CD14-positive monocyte (primary cell): Measurements from ENCODE around the gene CCNO. TPM values are rescaled to one million over a fixed set of nuclear protein-coding genes. Genes with fewer than 3 reads are reported as not detected.
A peak's percentile ranks its signal among the peaks of the same experiment; 100 is the strongest.

Source experiments
- DNase-seq, 3 donors: peaks; one replicate each; pipeline ENCODE4 v3.0.0-alpha.2; 2011 to 2022
- H2AFZ ChIP-seq: 2 replicates; pipeline ENCODE4 v1.6.0; 2012; ENCODE audit warnings: mild to moderate bottlenecking, low read depth, low read length, inconsistent platforms; ENCODE audit not compliant: insufficient read depth, poor library complexity, severe bottlenecking
- H3K27ac ChIP-seq, 2 donors: 1 replicate in 1 of 2; 2 replicates in 1 of 2; pipeline ENCODE4 v1.5.1; 2012 to 2013; ENCODE audit warnings: low read length in 2 of 2, control low read depth in 1 of 2, inconsistent platforms in 1 of 2, low read depth in 1 of 2, mild to moderate bottlenecking in 1 of 2
- H3K27me3 ChIP-seq, 2 donors: one replicate each; pipeline versions ENCODE4 v1.6.0 to v1.6.1; 2011 to 2013; ENCODE audit warnings: low read length in 2 of 2; ENCODE audit not compliant: control insufficient read depth in 2 of 2, insufficient read depth in 2 of 2
- H3K36me3 ChIP-seq, 2 donors: replicated peaks in 1 of 2; 1 replicate in 1 of 2; 2 replicates in 1 of 2; pipeline versions ENCODE4 v1.5.1 to v1.6.1; 2012 to 2013; ENCODE audit warnings: low read length in 2 of 2, control low read depth in 1 of 2, inconsistent platforms in 1 of 2, mild to moderate bottlenecking in 1 of 2; ENCODE audit not compliant: insufficient read depth in 2 of 2, control insufficient read depth in 1 of 2
- H3K4me1 ChIP-seq, 2 donors: 1 replicate in 1 of 2; 2 replicates in 1 of 2; pipeline versions ENCODE4 v1.5.1 to v1.6.1; 2012 to 2013; ENCODE audit warnings: low read length in 2 of 2, control low read depth in 1 of 2, inconsistent platforms in 1 of 2, mild to moderate bottlenecking in 1 of 2, moderate library complexity in 1 of 2; ENCODE audit not compliant: insufficient read depth in 2 of 2, control insufficient read depth in 1 of 2
- H3K4me2 ChIP-seq: replicated peaks from 2 replicates; pipeline ENCODE3; 2012; ENCODE audit warnings: low read length, moderate library complexity, mild to moderate bottlenecking; ENCODE audit not compliant: poor library complexity, severe bottlenecking; ENCODE audit errors: extremely low read depth
- H3K4me3 ChIP-seq, 3 experiments: fragments of 200-600 bp in 1 of 3; sonication (generic) in 1 of 3; replicated peaks in 1 of 3; 1 replicate in 2 of 3; 2 replicates in 1 of 3; pipeline ENCODE4 v1.5.1; 2011 to 2013; ENCODE audit warnings: low read length in 3 of 3, mild to moderate bottlenecking in 3 of 3, control low read depth in 2 of 3, low read depth in 2 of 3, inconsistent platforms in 1 of 3, moderate library complexity in 1 of 3
- H3K79me2 ChIP-seq: 2 replicates; pipeline ENCODE4 v1.6.0; 2012; ENCODE audit warnings: mild to moderate bottlenecking, control low read depth, inconsistent platforms, low read length, moderate library complexity; ENCODE audit not compliant: insufficient read depth
- H3K9ac ChIP-seq: 2 replicates; pipeline ENCODE4 v1.6.0; 2017; ENCODE audit warnings: low read length, mild to moderate bottlenecking; ENCODE audit not compliant: insufficient read depth, poor library complexity, severe bottlenecking
- H3K9me3 ChIP-seq, 2 donors: replicated peaks in 1 of 2; 1 replicate in 1 of 2; 2 replicates in 1 of 2; pipeline versions ENCODE4 v1.5.1 to v1.6.1; 2012 to 2013; ENCODE audit warnings: low read length in 2 of 2, control low read depth in 1 of 2; ENCODE audit not compliant: control insufficient read depth in 1 of 2, insufficient read depth in 1 of 2
- H4K20me1 ChIP-seq: 2 replicates; pipeline ENCODE4 v1.6.0; 2012; ENCODE audit warnings: mild to moderate bottlenecking, low read length, control low read depth, moderate library complexity; ENCODE audit not compliant: insufficient read depth
- H3K27ac Mint-ChIP-seq, 7 donors: one replicate each; pipeline ENCODE4 v1.8.0; 2020; ENCODE audit warnings: mild to moderate bottlenecking in 7 of 7, mixed read lengths in 7 of 7, moderate library complexity in 6 of 7, inconsistent platforms in 2 of 7
- H3K27me3 Mint-ChIP-seq, 3 donors: one replicate each; pipeline ENCODE4 v1.8.0; 2021 to 2022; ENCODE audit warnings: low read depth in 3 of 3, mild to moderate bottlenecking in 3 of 3, mixed read lengths in 3 of 3, moderate library complexity in 3 of 3, inconsistent platforms in 1 of 3
- H3K36me3 Mint-ChIP-seq, 2 donors: one replicate each; pipeline ENCODE4 v1.8.0; 2020; ENCODE audit warnings: mixed read lengths in 2 of 2, inconsistent platforms in 1 of 2, mild to moderate bottlenecking in 1 of 2
- H3K4me1 Mint-ChIP-seq: one replicate; pipeline ENCODE4 v1.8.0; 2020; ENCODE audit warnings: mild to moderate bottlenecking, mixed read lengths
- H3K4me3 Mint-ChIP-seq, 2 donors: one replicate each; pipeline ENCODE4 v1.8.0; 2020; ENCODE audit warnings: mild to moderate bottlenecking in 2 of 2, mixed read lengths in 2 of 2, moderate library complexity in 1 of 2
- H3K9me3 Mint-ChIP-seq, 7 donors: one replicate each; pipeline ENCODE4 v1.8.0; 2020 to 2022; ENCODE audit warnings: mixed read lengths in 7 of 7, mild to moderate bottlenecking in 6 of 7, moderate library complexity in 6 of 7, inconsistent platforms in 2 of 7
- WGBS: methylation state at CpG from one replicate; pipeline ENCODE4 v1.1.5; 2013; ENCODE audit warnings: missing lambda C conversion rate; ENCODE audit not compliant: insufficient coverage; 5-methylcytosine and 5-hydroxymethylcytosine counted together
- intact Hi-C, 2 donors: fragments of 100-400 bp; cut with micrococcal nuclease; formaldehyde crosslinking; loops; one replicate each; pipeline versions ENCODE4 v1.15.0 to v1.15.1; 2023
- polyA plus RNA-seq, 3 donors: library from polyadenylated mRNA; depleted of rRNA in 1 of 3; unstranded in 2 of 3; stranded (reverse) in 1 of 3; fragments of 300-500 nt in 2 of 3; fragments of >200 nt in 1 of 3; fragmentation: Illumina TruSeq in 2 of 3; gene quantifications; 1 replicate in 2 of 3; 2 replicates in 1 of 3; pipeline ENCODE4 v1.2.3, GENCODE V29; 2012 to 2021
- TF ChIP-seq, protein P1 (sequence below): fragments of 200-600 bp; IDR thresholded peaks from one replicate; pipeline ENCODE4 v1.8.0; 2022; ENCODE audit warnings: antibody characterized with exemption, mild to moderate bottlenecking

CCNO gene
- polyA plus RNA-seq, 3 donors, result 0.05 TPM; not detected in 2

DNA sequence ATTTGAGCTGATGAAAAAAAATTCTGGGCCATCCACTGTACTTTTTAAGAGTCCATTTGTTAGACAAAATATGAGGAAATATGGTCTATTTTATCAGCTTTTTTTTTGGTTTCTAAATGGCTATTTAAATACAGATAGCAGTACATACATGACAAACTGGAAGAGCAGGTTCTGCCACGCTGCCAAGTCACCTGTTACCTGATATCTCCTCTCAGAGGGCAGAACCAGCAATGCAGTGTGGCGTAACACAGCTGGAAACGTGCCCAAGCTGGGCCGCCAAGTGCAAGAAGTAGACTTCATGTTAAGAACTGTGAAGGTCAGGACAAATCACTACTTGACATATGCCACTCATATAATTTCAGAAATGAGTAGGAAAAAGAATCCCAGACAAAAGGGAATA lies 14.4 kb downstream of the CCNO start:
- WGBS, result 92% methylated on average over 2 of the region's 4 CpGs
- Histone ChIP-seq H3K27ac (no peak overlapping the region), H2AFZ (no peak overlapping the region), H3K9ac (no peak overlapping the region), H3K9me3 (peaks cover 0 to 31% of the 10 kb centered on the region in 2 donors), H3K4me2 (no peak overlapping the region), H4K20me1 (no peaks in the 10 kb centered on the region), H3K4me3 (no peak overlapping the region), H3K36me3 (no peaks in the 10 kb centered on the region), H3K79me2 (no peaks in the 10 kb centered on the region), H3K27me3 (peaks cover 56 to 85% of the 10 kb centered on the region in 2 donors), H3K4me1 (peaks cover 14 to 25% of the 10 kb centered on the region in 2 donors)
- intact Hi-C loops, result no loop called here
- no peak for DNase-seq
- H3K27ac Mint-ChIP-seq, result no peak overlapping the region
- peaks cover 71 to 87% (median 75%) of the 10 kb centered on the region in 3 donors for H3K27me3 Mint-ChIP-seq
- TF ChIP-seq, protein P1, sequence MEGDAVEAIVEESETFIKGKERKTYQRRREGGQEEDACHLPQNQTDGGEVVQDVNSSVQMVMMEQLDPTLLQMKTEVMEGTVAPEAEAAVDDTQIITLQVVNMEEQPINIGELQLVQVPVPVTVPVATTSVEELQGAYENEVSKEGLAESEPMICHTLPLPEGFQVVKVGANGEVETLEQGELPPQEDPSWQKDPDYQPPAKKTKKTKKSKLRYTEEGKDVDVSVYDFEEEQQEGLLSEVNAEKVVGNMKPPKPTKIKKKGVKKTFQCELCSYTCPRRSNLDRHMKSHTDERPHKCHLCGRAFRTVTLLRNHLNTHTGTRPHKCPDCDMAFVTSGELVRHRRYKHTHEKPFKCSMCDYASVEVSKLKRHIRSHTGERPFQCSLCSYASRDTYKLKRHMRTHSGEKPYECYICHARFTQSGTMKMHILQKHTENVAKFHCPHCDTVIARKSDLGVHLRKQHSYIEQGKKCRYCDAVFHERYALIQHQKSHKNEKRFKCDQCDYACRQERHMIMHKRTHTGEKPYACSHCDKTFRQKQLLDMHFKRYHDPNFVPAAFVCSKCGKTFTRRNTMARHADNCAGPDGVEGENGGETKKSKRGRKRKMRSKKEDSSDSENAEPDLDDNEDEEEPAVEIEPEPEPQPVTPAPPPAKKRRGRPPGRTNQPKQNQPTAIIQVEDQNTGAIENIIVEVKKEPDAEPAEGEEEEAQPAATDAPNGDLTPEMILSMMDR, result no peak
- H3K9me3 Mint-ChIP-seq, result peaks cover 0 to 24% (median 10%) of the 10 kb centered on the region in 7 donors
- peak overlapping the region in 1 of 2 donors; percentile 63 for H3K4me3 Mint-ChIP-seq
- H3K4me1 Mint-ChIP-seq, result peaks cover 31% of the 10 kb centered on the region
- H3K36me3 Mint-ChIP-seq, result peaks cover 2 to 6% of the 10 kb centered on the region in 2 donors

- no peaks in the 10 kb centered on the region for H3K9me3 ChIP-seq
- TF ChIP-seq, protein P1, result no peak
- H3K4me1 ChIP-seq, result no peaks in the 10 kb centered on the region
- DNase-seq, result no peak
- intact Hi-C loops, result no loop called here
- no peak overlapping the region for H3K9ac ChIP-seq
- no peak overlapping the region for H3K4me2 ChIP-seq
- H3K4me1 Mint-ChIP-seq, result no peaks in the 10 kb centered on the region
- no peak overlapping the region for H2AFZ ChIP-seq
- no peak overlapping the region for H3K4me3 Mint-ChIP-seq
- H3K79me2 ChIP-seq, result no peaks in the 10 kb centered on the region
- peaks cover 16 to 42% (median 16%) of the 10 kb centered on the region in 3 donors for H3K27me3 Mint-ChIP-seq
- no peaks in the 10 kb centered on the region for H4K20me1 ChIP-seq
- H3K36me3 Mint-ChIP-seq, result no peaks in the 10 kb centered on the region
- H3K4me3 ChIP-seq, result no peak overlapping the region
- peaks cover 2 to 31% of the 10 kb centered on the region in 2 donors for H3K27me3 ChIP-seq
- H3K9me3 Mint-ChIP-seq, result peaks cover 0 to 2% (median 0%) of the 10 kb centered on the region in 7 donors
- no peak overlapping the region for H3K27ac ChIP-seq
- no peak overlapping the region for H3K27ac Mint-ChIP-seq
- WGBS, result no CpG with 5 or more reads among the region's 2 CpGs
- no peaks in the 10 kb centered on the region for H3K36me3 ChIP-seq
Measured at GRCh38 chr5:55211184-55211874, 22.1 kb downstream of the CCNO start.
